Measurements from ENCODE around the gene NAT16. TPM values are rescaled to one million over a fixed set of nuclear protein-coding genes. Genes with fewer than 3 reads are reported as not detected.

NAT16 gene
- total and polyA plus RNA-seq, 9 of the 15 experiments (the other 6 are each of a cell fraction or from before 2014, with no cell fraction given): 0.04 TPM; not detected in 8

GRCh38 chr7:101165075-101165957 is 14.8 kb downstream of the NAT16 start, which contains the start of gene VGF (continued):
- TF ChIP-seq, protein P1, sequence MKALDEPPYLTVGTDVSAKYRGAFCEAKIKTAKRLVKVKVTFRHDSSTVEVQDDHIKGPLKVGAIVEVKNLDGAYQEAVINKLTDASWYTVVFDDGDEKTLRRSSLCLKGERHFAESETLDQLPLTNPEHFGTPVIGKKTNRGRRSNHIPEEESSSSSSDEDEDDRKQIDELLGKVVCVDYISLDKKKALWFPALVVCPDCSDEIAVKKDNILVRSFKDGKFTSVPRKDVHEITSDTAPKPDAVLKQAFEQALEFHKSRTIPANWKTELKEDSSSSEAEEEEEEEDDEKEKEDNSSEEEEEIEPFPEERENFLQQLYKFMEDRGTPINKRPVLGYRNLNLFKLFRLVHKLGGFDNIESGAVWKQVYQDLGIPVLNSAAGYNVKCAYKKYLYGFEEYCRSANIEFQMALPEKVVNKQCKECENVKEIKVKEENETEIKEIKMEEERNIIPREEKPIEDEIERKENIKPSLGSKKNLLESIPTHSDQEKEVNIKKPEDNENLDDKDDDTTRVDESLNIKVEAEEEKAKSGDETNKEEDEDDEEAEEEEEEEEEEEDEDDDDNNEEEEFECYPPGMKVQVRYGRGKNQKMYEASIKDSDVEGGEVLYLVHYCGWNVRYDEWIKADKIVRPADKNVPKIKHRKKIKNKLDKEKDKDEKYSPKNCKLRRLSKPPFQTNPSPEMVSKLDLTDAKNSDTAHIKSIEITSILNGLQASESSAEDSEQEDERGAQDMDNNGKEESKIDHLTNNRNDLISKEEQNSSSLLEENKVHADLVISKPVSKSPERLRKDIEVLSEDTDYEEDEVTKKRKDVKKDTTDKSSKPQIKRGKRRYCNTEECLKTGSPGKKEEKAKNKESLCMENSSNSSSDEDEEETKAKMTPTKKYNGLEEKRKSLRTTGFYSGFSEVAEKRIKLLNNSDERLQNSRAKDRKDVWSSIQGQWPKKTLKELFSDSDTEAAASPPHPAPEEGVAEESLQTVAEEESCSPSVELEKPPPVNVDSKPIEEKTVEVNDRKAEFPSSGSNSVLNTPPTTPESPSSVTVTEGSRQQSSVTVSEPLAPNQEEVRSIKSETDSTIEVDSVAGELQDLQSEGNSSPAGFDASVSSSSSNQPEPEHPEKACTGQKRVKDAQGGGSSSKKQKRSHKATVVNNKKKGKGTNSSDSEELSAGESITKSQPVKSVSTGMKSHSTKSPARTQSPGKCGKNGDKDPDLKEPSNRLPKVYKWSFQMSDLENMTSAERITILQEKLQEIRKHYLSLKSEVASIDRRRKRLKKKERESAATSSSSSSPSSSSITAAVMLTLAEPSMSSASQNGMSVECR (CRISPR knock-in tag; IDR thresholded peaks at IDR 0.05): peak; percentile 100
- TF ChIP-seq U2AF2 (optimal IDR thresholded peaks at IDR 0.05; ENCODE audit: low read depth, low read length) (no peak), ZNF695 (CRISPR knock-in tag; IDR thresholded peaks at IDR 0.05) (no peak), HDAC2 (IDR thresholded peaks at IDR 0.05) (peak; percentile 70; the same call in 1 of the 2 replicates), ZNF436 (CRISPR knock-in tag; IDR thresholded peaks at IDR 0.05) (no peak), ZNF140 (CRISPR knock-in tag; IDR thresholded peaks at IDR 0.05) (no peak), DDX20 (tag; IDR thresholded peaks at IDR 0.05; ENCODE audit: low read depth) (no peak), GTF2F1 (IDR thresholded peaks at IDR 0.05; ENCODE audit: low read depth, low read length) (no peak), ZNF316 (IDR thresholded peaks at IDR 0.05) (no peak), ZNF766 (CRISPR knock-in tag; conservative IDR thresholded peaks at IDR 0.05) (peak; percentile 86), STAG1 (CRISPR knock-in tag; IDR thresholded peaks at IDR 0.05; ENCODE audit: borderline replicate concordance) (peak; percentile 43; the same call in 1 of the 2 replicates), TFAM (CRISPR knock-in tag; conservative IDR thresholded peaks at IDR 0.05) (no peak), SAP30 (IDR thresholded peaks at IDR 0.05; ENCODE audit: borderline replicate concordance, insufficient read depth, low read depth, low read length, poor library complexity, severe bottlenecking) (peak; percentile 79), KDM1A (IDR thresholded peaks at IDR 0.05) (no peak), ETV1 (tag; conservative IDR thresholded peaks at IDR 0.05; ENCODE audit: low read depth) (no peak), KLF16 (IDR thresholded peaks at IDR 0.05) (peak; percentile 13; the same call in 1 of the 2 replicates), USF1 (CRISPR knock-in tag; IDR thresholded peaks at IDR 0.05) (peak; percentile 99), ZNF408 (CRISPR knock-in tag; IDR thresholded peaks at IDR 0.05; ENCODE audit: low read depth) (no peak)
- TF ChIP-seq, protein P2, sequence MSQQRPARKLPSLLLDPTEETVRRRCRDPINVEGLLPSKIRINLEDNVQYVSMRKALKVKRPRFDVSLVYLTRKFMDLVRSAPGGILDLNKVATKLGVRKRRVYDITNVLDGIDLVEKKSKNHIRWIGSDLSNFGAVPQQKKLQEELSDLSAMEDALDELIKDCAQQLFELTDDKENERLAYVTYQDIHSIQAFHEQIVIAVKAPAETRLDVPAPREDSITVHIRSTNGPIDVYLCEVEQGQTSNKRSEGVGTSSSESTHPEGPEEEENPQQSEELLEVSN (IDR thresholded peaks at IDR 0.05; ENCODE audit: borderline replicate concordance in 1 of 2, extremely low read depth in 1 of 2, insufficient read depth in 1 of 2, insufficient read length in 1 of 2, low read depth in 1 of 2, low read length in 1 of 2, poor library complexity in 1 of 2, severe bottlenecking in 1 of 2): peak; percentile 30 to 84
- TF ChIP-seq, protein P3, sequence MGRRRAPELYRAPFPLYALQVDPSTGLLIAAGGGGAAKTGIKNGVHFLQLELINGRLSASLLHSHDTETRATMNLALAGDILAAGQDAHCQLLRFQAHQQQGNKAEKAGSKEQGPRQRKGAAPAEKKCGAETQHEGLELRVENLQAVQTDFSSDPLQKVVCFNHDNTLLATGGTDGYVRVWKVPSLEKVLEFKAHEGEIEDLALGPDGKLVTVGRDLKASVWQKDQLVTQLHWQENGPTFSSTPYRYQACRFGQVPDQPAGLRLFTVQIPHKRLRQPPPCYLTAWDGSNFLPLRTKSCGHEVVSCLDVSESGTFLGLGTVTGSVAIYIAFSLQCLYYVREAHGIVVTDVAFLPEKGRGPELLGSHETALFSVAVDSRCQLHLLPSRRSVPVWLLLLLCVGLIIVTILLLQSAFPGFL (CRISPR knock-in tag; IDR thresholded peaks at IDR 0.05): no peak
